ENCODE results near the gene KLHL29. TPM values are rescaled to one million over a fixed set of nuclear protein-coding genes. Genes with fewer than 3 reads are reported as not detected.

KLHL29 gene
- total and polyA plus RNA-seq, 2 donors (not counting 3 experiments of a cell fraction or from before 2014, with no cell fraction given), result 4.6 to 12.7 TPM

GRCh38 chr2:23418056-23418455 lies 33.1 kb downstream of the KLHL29 start:
- intact Hi-C loops (cut with micrococcal nuclease) (no loop called here), dilution Hi-C loops (cut with MboI; ENCODE audit: extremely low pct_ligation_motif_present, low sequenced_read_pairs) (no loop called here)
- ChIA-PET POLR2A (no interaction called here), CTCF (no interaction called here)
- H4K20me1 ChIP-seq (replicated peaks; ENCODE audit: control insufficient read depth, extremely low read depth, insufficient read depth, low read length), result no peaks in the 10 kb centered on the region
- FAIRE-seq, result no peak
- H3K9me3 ChIP-seq (replicated peaks; ENCODE audit: control insufficient read depth, insufficient read depth, low read length), result no peaks in the 10 kb centered on the region
- TF ChIP-seq POLR2AphosphoS5 (IDR thresholded peaks at IDR 0.05; ENCODE audit: insufficient read depth, low read depth, low read length), result no peak
- no peak for TF ChIP-seq MYC (IDR thresholded peaks at IDR 0.05; ENCODE audit: low read depth, low read length)
- TF ChIP-seq POLR2A (IDR thresholded peaks at IDR 0.05; ENCODE audit: low read depth, low read length), result no peak
- TF ChIP-seq EZH2 (IDR thresholded peaks at IDR 0.05; ENCODE audit: borderline replicate concordance, low read depth, low read length, severe bottlenecking), result no peak
- TF ChIP-seq FOS (IDR thresholded peaks at IDR 0.05; ENCODE audit: borderline replicate concordance, insufficient read depth, low read length), result no peak
- TF ChIP-seq GATA2 (IDR thresholded peaks at IDR 0.05; ENCODE audit: insufficient read depth, insufficient read length, low read depth, low read length), result no peak
- no peak for TF ChIP-seq JUN (IDR thresholded peaks at IDR 0.05; ENCODE audit: borderline replicate concordance, insufficient read depth, insufficient read length, low read depth)
- no peak for TF ChIP-seq MAX (IDR thresholded peaks at IDR 0.05; ENCODE audit: insufficient read depth, insufficient read length)
- TF ChIP-seq, protein P1, sequence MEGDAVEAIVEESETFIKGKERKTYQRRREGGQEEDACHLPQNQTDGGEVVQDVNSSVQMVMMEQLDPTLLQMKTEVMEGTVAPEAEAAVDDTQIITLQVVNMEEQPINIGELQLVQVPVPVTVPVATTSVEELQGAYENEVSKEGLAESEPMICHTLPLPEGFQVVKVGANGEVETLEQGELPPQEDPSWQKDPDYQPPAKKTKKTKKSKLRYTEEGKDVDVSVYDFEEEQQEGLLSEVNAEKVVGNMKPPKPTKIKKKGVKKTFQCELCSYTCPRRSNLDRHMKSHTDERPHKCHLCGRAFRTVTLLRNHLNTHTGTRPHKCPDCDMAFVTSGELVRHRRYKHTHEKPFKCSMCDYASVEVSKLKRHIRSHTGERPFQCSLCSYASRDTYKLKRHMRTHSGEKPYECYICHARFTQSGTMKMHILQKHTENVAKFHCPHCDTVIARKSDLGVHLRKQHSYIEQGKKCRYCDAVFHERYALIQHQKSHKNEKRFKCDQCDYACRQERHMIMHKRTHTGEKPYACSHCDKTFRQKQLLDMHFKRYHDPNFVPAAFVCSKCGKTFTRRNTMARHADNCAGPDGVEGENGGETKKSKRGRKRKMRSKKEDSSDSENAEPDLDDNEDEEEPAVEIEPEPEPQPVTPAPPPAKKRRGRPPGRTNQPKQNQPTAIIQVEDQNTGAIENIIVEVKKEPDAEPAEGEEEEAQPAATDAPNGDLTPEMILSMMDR (IDR thresholded peaks at IDR 0.05; ENCODE audit: extremely low read depth in 1 of 2, insufficient read depth in 1 of 2, low read depth in 1 of 2, low read length in 2 of 2), result no peak
- H3K36me3 ChIP-seq (ENCODE audit: control insufficient read depth in 2 of 2, extremely low read depth in 1 of 2, insufficient read depth in 2 of 2, low read length in 2 of 2), result no peaks in the 10 kb centered on the region
- no peak overlapping the region for H3K4me2 ChIP-seq (ENCODE audit: insufficient read depth, low read length)
- no peaks in the 10 kb centered on the region for H3K4me1 ChIP-seq (ENCODE audit: control insufficient read depth, extremely low read depth, insufficient read depth, low read length)
- H3K79me2 ChIP-seq (ENCODE audit: control insufficient read depth, insufficient read depth, low read length), result no peaks in the 10 kb centered on the region
- no peak overlapping the region for H2AFZ ChIP-seq (ENCODE audit: low read depth, low read length)
- no TSS peak for BruUV-seq (replicated peaks)
- H3K27ac ChIP-seq (ENCODE audit: insufficient read depth, low read depth, low read length), result no peak overlapping the region
- H3K9me1 ChIP-seq (replicated peaks; ENCODE audit: control insufficient read depth, extremely low read depth, insufficient read depth, low read length), result no peaks in the 10 kb centered on the region
- H3K9ac ChIP-seq (replicated peaks; ENCODE audit: extremely low read depth, insufficient read depth, low read length), result no peak overlapping the region
- H3K27me3 ChIP-seq (ENCODE audit: control insufficient read depth in 2 of 2, insufficient read depth in 2 of 2, low read length in 2 of 2), result no peaks in the 10 kb centered on the region
- no peak for DNase-seq (ENCODE audit: low read depth, low spot score)
- no peak overlapping the region for H3K4me3 ChIP-seq (replicated peaks in 1 of 3; ENCODE audit: insufficient read depth in 1 of 3, low read depth in 1 of 3, low read length in 3 of 3)

Measured in endothelial cell of umbilical vein (primary cell).